B cell (primary cell): Measurements from ENCODE around the gene ZNF148. TPM values are rescaled to one million over a fixed set of nuclear protein-coding genes. Genes with fewer than 3 reads are reported as not detected.

Source experiments
- ATAC-seq: fragments of 200-7000 bp; cut with Tn5 transposase; one replicate; pipeline ENCODE4 v1.10.0; 2021; ENCODE audit warnings: low read depth, mild to moderate bottlenecking, moderate number of reproducible peaks, moderate library complexity
- CTCF ChIA-PET: fragments of 350-600 bp; sonication (Branson Sonifier 250); formaldehyde crosslinking; loops from one replicate; lab custom pipeline; 2021; ENCODE audit warnings: antibody characterized with exemption, inconsistent platforms; lab: Charles Lee
- POLR2A ChIA-PET: fragments of 350-600 bp; sonication (Branson Sonifier 250); formaldehyde crosslinking; loops from one replicate; lab custom pipeline; 2021; ENCODE audit warnings: antibody characterized with exemption; lab: Charles Lee
- DNase-seq: peaks from one replicate; pipeline ENCODE4 v3.0.0; 2013
- H2AFZ ChIP-seq: 2 replicates; pipeline ENCODE4 v1.6.1; 2012; ENCODE audit warnings: mild to moderate bottlenecking, low read depth, low read length; ENCODE audit not compliant: insufficient read depth, poor library complexity, severe bottlenecking
- H3K27ac ChIP-seq, 2 donors: 1 replicate in 1 of 2; 2 replicates in 1 of 2; pipeline ENCODE4 v1.5.1; 2012 to 2013; ENCODE audit warnings: low read length in 2 of 2, mild to moderate bottlenecking in 2 of 2, moderate library complexity in 1 of 2
- H3K27me3 ChIP-seq, 4 experiments: fragments of 200-600 bp in 1 of 4; sonication (generic) in 1 of 4; replicated peaks in 1 of 4; 1 replicate in 2 of 4; 2 replicates in 2 of 4; pipeline versions ENCODE4 v1.6.1 to v1.7.0; 2013 to 2016; ENCODE audit warnings: low read length in 3 of 4, mild to moderate bottlenecking in 2 of 4, mixed read lengths in 1 of 4, moderate library complexity in 1 of 4; ENCODE audit not compliant: insufficient read depth in 4 of 4, control insufficient read depth in 3 of 4; ENCODE audit errors: control extremely low read depth in 1 of 4
- H3K36me3 ChIP-seq, 2 experiments: replicated peaks in 1 of 2; 1 replicate in 1 of 2; 2 replicates in 1 of 2; pipeline versions ENCODE4 v1.6.1 to v1.7.1; 2013; ENCODE audit warnings: low read length in 1 of 2; ENCODE audit not compliant: insufficient read depth in 2 of 2, control insufficient read depth in 1 of 2; ENCODE audit errors: control extremely low read depth in 1 of 2, extremely low read depth in 1 of 2
- H3K4me1 ChIP-seq, 2 donors: fragments of 200-600 bp in 1 of 2; sonication (generic) in 1 of 2; 1 replicate in 1 of 2; 2 replicates in 1 of 2; pipeline versions ENCODE4 v1.5.1 to v1.6.1; 2013 to 2017; ENCODE audit warnings: low read length in 2 of 2; ENCODE audit not compliant: control insufficient read depth in 2 of 2, insufficient read depth in 2 of 2
- H3K4me2 ChIP-seq: replicated peaks from 2 replicates; pipeline ENCODE3; 2012; ENCODE audit warnings: mild to moderate bottlenecking, low read depth, low read length; ENCODE audit not compliant: poor library complexity, severe bottlenecking
- H3K4me3 ChIP-seq, 5 experiments: fragments of 200-600 bp in 1 of 5; sonication (generic) in 1 of 5; 1 replicate in 3 of 5; 2 replicates in 2 of 5; pipeline versions ENCODE4 v1.5.1 to v1.7.0; 2011 to 2016; ENCODE audit warnings: low read length in 4 of 5, mild to moderate bottlenecking in 4 of 5, low read depth in 2 of 5, control low read depth in 1 of 5, moderate library complexity in 1 of 5; ENCODE audit not compliant: insufficient read depth in 1 of 5; ENCODE audit errors: control extremely low read depth in 1 of 5, extremely low read depth in 1 of 5
- H3K79me2 ChIP-seq: fragments of 200-600 bp; sonication (generic); one replicate; pipeline ENCODE4 v1.6.0; 2016; ENCODE audit warnings: low read length; ENCODE audit not compliant: control insufficient read depth, insufficient read depth
- H3K9ac ChIP-seq: fragments of 200-600 bp; sonication (generic); 2 replicates; pipeline ENCODE4 v1.6.1; 2017; ENCODE audit warnings: mild to moderate bottlenecking, low read length, moderate library complexity
- H3K9me3 ChIP-seq, 3 donors: one replicate each; pipeline versions ENCODE4 v1.6.1 to v1.7.1; 2013; ENCODE audit warnings: low read length in 2 of 3; ENCODE audit not compliant: control insufficient read depth in 2 of 3, insufficient read depth in 1 of 3; ENCODE audit errors: control extremely low read depth in 1 of 3
- H4K20me1 ChIP-seq: 2 replicates; pipeline ENCODE4 v1.6.0; 2012; ENCODE audit warnings: mild to moderate bottlenecking, low read length; ENCODE audit not compliant: insufficient read depth, control insufficient read depth, poor library complexity, severe bottlenecking
- H3K27ac Mint-ChIP-seq: one replicate; pipeline ENCODE4 v1.8.0; 2021; ENCODE audit warnings: mixed read lengths
- H3K27me3 Mint-ChIP-seq: one replicate; pipeline ENCODE4 v1.8.0; 2021; ENCODE audit warnings: mixed read lengths
- H3K4me1 Mint-ChIP-seq: one replicate; pipeline ENCODE4 v1.8.0; 2021; ENCODE audit warnings: mixed read lengths
- H3K4me3 Mint-ChIP-seq: one replicate; pipeline ENCODE4 v1.8.0; 2021; ENCODE audit warnings: mixed read lengths
- H3K9me3 Mint-ChIP-seq: one replicate; pipeline ENCODE4 v1.8.0; 2022; ENCODE audit warnings: mixed read lengths; ENCODE audit not compliant: insufficient read depth
- CTCF ChIP-seq: fragments of 200-600 bp; IDR thresholded peaks from one replicate; pipeline ENCODE4 v1.8.0; 2022; ENCODE audit warnings: antibody characterized with exemption, mild to moderate bottlenecking
- EZH2 ChIP-seq: IDR thresholded peaks from 2 replicates; pipeline ENCODE4 v1.6.1; 2012; ENCODE audit warnings: borderline replicate concordance, low read depth, mild to moderate bottlenecking, moderate library complexity, low read length; ENCODE audit not compliant: insufficient read depth, poor library complexity, severe bottlenecking
- WGBS: methylation state at CpG from one replicate; pipeline ENCODE4 v1.1.5; 2013; ENCODE audit warnings: missing lambda C conversion rate; ENCODE audit not compliant: insufficient coverage; 5-methylcytosine and 5-hydroxymethylcytosine counted together
- intact Hi-C: fragments of 100-400 bp; cut with micrococcal nuclease; formaldehyde crosslinking; loops from one replicate; pipeline ENCODE4 v1.10.0; 2022
- polyA plus RNA-seq: library from polyadenylated mRNA; depleted of rRNA; stranded (reverse); fragments of >200 nt; gene quantifications from 2 replicates; pipeline ENCODE4 v1.2.3, GENCODE V29; 2012
- total RNA-seq, 2 donors: library from RNA; stranded (reverse); fragments of 120-200 nt in 1 of 2; gene quantifications; 1 replicate in 1 of 2; 2 replicates in 1 of 2; pipeline versions ENCODE4 v1.2.3 to v1.2.4, GENCODE V29; 2013 to 2022

Gene ZNF148
- total and polyA plus RNA-seq, 2 donors (not counting 1 experiment from before 2014, with no cell fraction given): 8.1 to 71.5 TPM

GRCh38 chr3:125381314-125381713 lies 6.2 kb upstream of the ZNF148 start:
- TF ChIP-seq EZH2 (no peak), CTCF (no peak)
- Histone ChIP-seq H3K4me2 (no peak overlapping the region), H4K20me1 (no peaks in the 10 kb centered on the region), H3K36me3 (no peaks in the 10 kb centered on the region), H3K27ac (no peak overlapping the region), H2AFZ (no peak overlapping the region), H3K4me3 (no peak overlapping the region), H3K9ac (no peak overlapping the region), H3K9me3 (no peaks in the 10 kb centered on the region), H3K27me3 (no peaks in the 10 kb centered on the region), H3K4me1 (peaks cover under 1 to 4% of the 10 kb centered on the region in 2 donors), H3K79me2 (peaks cover 7% of the 10 kb centered on the region)
- no CpG with 5 or more reads among the region's 2 CpGs for WGBS
- CTCF ChIA-PET: interaction anchor here (0.6 kb wide), 1 partner anchor 61 kb away, joined by 3 read pairs; no protein-coding TSS in a partner anchor
- DNase-seq: no peak
- Mint-ChIP-seq H3K4me3 (no peak overlapping the region), H3K4me1 (peaks cover 2% of the 10 kb centered on the region), H3K27ac (no peak overlapping the region), H3K27me3 (peaks cover 15% of the 10 kb centered on the region), H3K9me3 (no peaks in the 10 kb centered on the region)
- intact Hi-C loops: no loop called here
- ATAC-seq: no peak
- POLR2A ChIA-PET: no interaction called here

- peaks cover under 1% of the 10 kb centered on the region for H4K20me1 ChIP-seq
- no peaks in the 10 kb centered on the region for H3K9me3 Mint-ChIP-seq
- no peak overlapping the region for H3K4me3 ChIP-seq
- POLR2A ChIA-PET: no interaction called here
- no peaks in the 10 kb centered on the region for H3K36me3 ChIP-seq
- H3K9ac ChIP-seq: no peak overlapping the region
- peaks cover 10% of the 10 kb centered on the region for H3K27me3 Mint-ChIP-seq
- H3K27ac ChIP-seq: no peak overlapping the region
- H3K4me2 ChIP-seq: no peak overlapping the region
- no peak for DNase-seq
- no peak for ATAC-seq
- no peak for TF ChIP-seq EZH2
- no peak for TF ChIP-seq CTCF
- H3K4me1 Mint-ChIP-seq: peaks cover 14% of the 10 kb centered on the region
- H3K27ac Mint-ChIP-seq: no peak overlapping the region
- H2AFZ ChIP-seq: no peak overlapping the region
- H3K79me2 ChIP-seq: peaks cover 25% of the 10 kb centered on the region
- peaks cover 9 to 12% of the 10 kb centered on the region in 2 donors for H3K4me1 ChIP-seq
- no CpG with 5 or more reads among the region's 2 CpGs for WGBS
- CTCF ChIA-PET: no interaction called here
- H3K9me3 ChIP-seq: no peaks in the 10 kb centered on the region
- H3K4me3 Mint-ChIP-seq: no peak overlapping the region
- H3K27me3 ChIP-seq: no peaks in the 10 kb centered on the region
- intact Hi-C loops: loop anchor here (5.0 to 10.0 kb wide), 2 partner anchors 237 to 535 kb away; no protein-coding TSS in a partner anchor
These were observed 4.4 kb upstream of the ZNF148 start for GRCh38 chr3:125379483-125379882.
